Measurements from ENCODE around the gene TENM4. TPM values are rescaled to one million over a fixed set of nuclear protein-coding genes. Genes with fewer than 3 reads are reported as not detected.

The TENM4 gene
- polyA plus RNA-seq, 3 donors: 0.31 to 1.7 TPM; not detected in 1

DNA sequence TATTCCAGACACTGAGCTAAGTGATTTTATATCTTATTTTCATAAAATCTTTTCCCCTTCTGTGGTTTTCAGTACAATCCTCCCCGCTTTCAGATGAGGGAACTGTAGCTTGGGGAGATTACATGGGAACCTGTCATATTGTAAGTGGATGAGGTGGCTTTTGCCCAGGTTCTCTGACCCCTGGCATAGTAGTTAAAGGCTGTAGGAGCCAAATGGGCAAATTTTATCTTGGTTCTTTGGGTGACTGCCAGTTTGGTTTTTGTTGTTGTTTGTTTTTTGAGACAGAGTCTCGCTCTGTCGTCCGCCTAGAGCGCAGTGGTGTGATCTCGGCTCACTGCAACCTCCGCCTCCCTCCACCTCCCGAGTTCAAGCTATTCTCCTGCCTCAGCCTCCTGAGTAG, 454.5 kb downstream of the TENM4 start:
- Histone ChIP-seq H3K9ac (ENCODE audit: insufficient read depth, low read length, poor library complexity, severe bottlenecking) (no peak overlapping the region), H3K4me2 (replicated peaks; ENCODE audit: extremely low read depth, low read length, poor library complexity, severe bottlenecking) (no peak overlapping the region), H3K4me1 (ENCODE audit: control insufficient read depth in 1 of 2, insufficient read depth in 2 of 2, low read length in 2 of 2) (no peaks in the 10 kb centered on the region), H3K27me3 (ENCODE audit: control insufficient read depth in 2 of 2, insufficient read depth in 2 of 2, low read length in 2 of 2) (peaks cover 2 to 8% of the 10 kb centered on the region in 2 donors), H3K9me3 (replicated peaks in 1 of 2; ENCODE audit: control insufficient read depth in 1 of 2, insufficient read depth in 1 of 2, low read length in 2 of 2) (no peaks in the 10 kb centered on the region), H4K20me1 (ENCODE audit: insufficient read depth, low read length) (no peaks in the 10 kb centered on the region), H3K79me2 (ENCODE audit: insufficient read depth, low read length) (no peaks in the 10 kb centered on the region), H3K4me3 (replicated peaks in 1 of 3; ENCODE audit: low read depth in 2 of 3, low read length in 3 of 3) (no peak overlapping the region), H3K27ac (ENCODE audit: low read depth in 1 of 2, low read length in 2 of 2) (no peak overlapping the region), H2AFZ (ENCODE audit: insufficient read depth, low read depth, low read length, poor library complexity, severe bottlenecking) (no peak overlapping the region), H3K36me3 (replicated peaks in 1 of 2; ENCODE audit: control insufficient read depth in 1 of 2, insufficient read depth in 2 of 2, low read length in 2 of 2) (no peaks in the 10 kb centered on the region)
- H3K36me3 Mint-ChIP-seq: no peaks in the 10 kb centered on the region
- no peak overlapping the region for H3K27ac Mint-ChIP-seq
- DNase-seq: no peak
- TF ChIP-seq CTCF (IDR thresholded peaks at IDR 0.05): no peak
- peaks cover 0 to 17% (median 5%) of the 10 kb centered on the region in 3 donors for H3K27me3 Mint-ChIP-seq (ENCODE audit: low read depth in 3 of 3)
- no peaks in the 10 kb centered on the region for H3K4me1 Mint-ChIP-seq
- no peak overlapping the region for H3K4me3 Mint-ChIP-seq
- WGBS (ENCODE audit: insufficient coverage): 90% methylated on average over 2 of the region's 8 CpGs
- no peaks in the 10 kb centered on the region for H3K9me3 Mint-ChIP-seq
- intact Hi-C loops (cut with micrococcal nuclease): no loop called here

DNA sequence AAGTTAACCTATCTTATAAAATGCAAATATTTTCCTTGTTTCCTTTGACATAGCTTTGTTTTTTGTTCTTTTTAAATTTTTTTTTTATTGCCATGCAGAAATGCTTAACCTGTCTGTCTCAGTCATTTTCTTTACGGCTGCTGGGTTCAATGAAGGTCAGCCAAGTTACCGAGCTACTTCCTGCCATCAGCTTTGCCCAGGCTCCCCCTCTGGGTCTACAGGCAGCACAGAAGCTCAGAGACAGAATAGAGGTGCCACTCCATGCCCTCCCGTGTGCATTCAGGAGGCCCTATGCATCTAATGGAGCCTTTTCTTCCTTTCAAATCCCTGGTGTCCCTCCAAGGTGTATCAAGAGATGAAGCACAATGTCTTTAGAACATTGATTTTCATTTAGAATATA, 455.2 kb downstream of the TENM4 start:
- H3K4me3 ChIP-seq (replicated peaks in 1 of 3; ENCODE audit: low read depth in 2 of 3, low read length in 3 of 3): no peak overlapping the region
- WGBS (ENCODE audit: insufficient coverage): 44% methylated on average over 3 of the region's 3 CpGs
- no peaks in the 10 kb centered on the region for H3K9me3 Mint-ChIP-seq
- H3K4me1 ChIP-seq (ENCODE audit: control insufficient read depth in 1 of 2, insufficient read depth in 2 of 2, low read length in 2 of 2): no peaks in the 10 kb centered on the region
- H3K27me3 Mint-ChIP-seq (ENCODE audit: low read depth in 3 of 3): peaks cover 0 to 17% (median 4%) of the 10 kb centered on the region in 3 donors
- no peak overlapping the region for H3K4me2 ChIP-seq (replicated peaks; ENCODE audit: extremely low read depth, low read length, poor library complexity, severe bottlenecking)
- H3K4me3 Mint-ChIP-seq: no peak overlapping the region
- no peak for DNase-seq
- TF ChIP-seq CTCF (IDR thresholded peaks at IDR 0.05): no peak
- no peaks in the 10 kb centered on the region for H4K20me1 ChIP-seq (ENCODE audit: insufficient read depth, low read length)
- no peaks in the 10 kb centered on the region for H3K79me2 ChIP-seq (ENCODE audit: insufficient read depth, low read length)
- no peak overlapping the region for H3K9ac ChIP-seq (ENCODE audit: insufficient read depth, low read length, poor library complexity, severe bottlenecking)
- no peaks in the 10 kb centered on the region for H3K9me3 ChIP-seq (replicated peaks in 1 of 2; ENCODE audit: control insufficient read depth in 1 of 2, insufficient read depth in 1 of 2, low read length in 2 of 2)
- H3K27ac ChIP-seq (ENCODE audit: low read depth in 1 of 2, low read length in 2 of 2): no peak overlapping the region
- H3K4me1 Mint-ChIP-seq: no peaks in the 10 kb centered on the region
- peaks cover 2 to 5% of the 10 kb centered on the region in 2 donors for H3K27me3 ChIP-seq (ENCODE audit: control insufficient read depth in 2 of 2, insufficient read depth in 2 of 2, low read length in 2 of 2)
- intact Hi-C loops (cut with micrococcal nuclease): no loop called here
- H3K27ac Mint-ChIP-seq: no peak overlapping the region
- H3K36me3 ChIP-seq (replicated peaks in 1 of 2; ENCODE audit: control insufficient read depth in 1 of 2, insufficient read depth in 2 of 2, low read length in 2 of 2): no peaks in the 10 kb centered on the region
- no peaks in the 10 kb centered on the region for H3K36me3 Mint-ChIP-seq
- no peak overlapping the region for H2AFZ ChIP-seq (ENCODE audit: insufficient read depth, low read depth, low read length, poor library complexity, severe bottlenecking)

All from CD14-positive monocyte (primary cell).